Hepatocyte (in vitro differentiated cells): ENCODE measurements around the gene ROBO1.

Experiments
- CTCF ChIP-seq: fragments of 200-600 bp; sonication (generic); IDR thresholded peaks from 2 replicates; pipeline ENCODE4 v1.5.1; 2016; ENCODE audit warnings: antibody characterized with exemption, mild to moderate bottlenecking; ENCODE audit not compliant: poor library complexity
- EZH2 ChIP-seq: fragments of 200-600 bp; sonication (generic); IDR thresholded peaks from 2 replicates; pipeline ENCODE4 v1.6.1; 2016; ENCODE audit warnings: antibody characterized with exemption, mild to moderate bottlenecking, borderline replicate concordance

GRCh38 chr3:78985981-78986380 lies 781.8 kb downstream of the ROBO1 start:
- TF ChIP-seq CTCF = no peak
- no peak for TF ChIP-seq EZH2
